HCT116 (cell line): Measurements from ENCODE around the gene GPALPP1.

ENCODE experiments used
- FOSL1 ChIP-seq: IDR thresholded peaks from 2 replicates; pipeline ENCODE4 v1.6.1; 2012; ENCODE audit warnings: low read depth
- POLR2AphosphoS5 ChIP-seq: IDR thresholded peaks from 2 replicates; pipeline ENCODE4 v1.6.1; 2011; ENCODE audit warnings: mild to moderate bottlenecking, low read depth, low read length, moderate library complexity
- TF ChIP-seq, protein P1 (sequence below), 3 experiments: fragments of 200-600 bp in 1 of 3; sonication (generic) in 1 of 3; IDR thresholded peaks in 2 of 3; conservative IDR thresholded peaks in 1 of 3; 2 replicates each; pipeline ENCODE4 v1.5.1; 2012 to 2017; ENCODE audit warnings: low read depth in 2 of 3, low read length in 2 of 3, antibody characterized with exemption in 1 of 3, borderline replicate concordance in 1 of 3, control low read depth in 1 of 3, mild to moderate bottlenecking in 1 of 3, mixed read lengths in 1 of 3, mixed run types in 1 of 3, moderate library complexity in 1 of 3; ENCODE audit not compliant: insufficient read depth in 1 of 3

DNA sequence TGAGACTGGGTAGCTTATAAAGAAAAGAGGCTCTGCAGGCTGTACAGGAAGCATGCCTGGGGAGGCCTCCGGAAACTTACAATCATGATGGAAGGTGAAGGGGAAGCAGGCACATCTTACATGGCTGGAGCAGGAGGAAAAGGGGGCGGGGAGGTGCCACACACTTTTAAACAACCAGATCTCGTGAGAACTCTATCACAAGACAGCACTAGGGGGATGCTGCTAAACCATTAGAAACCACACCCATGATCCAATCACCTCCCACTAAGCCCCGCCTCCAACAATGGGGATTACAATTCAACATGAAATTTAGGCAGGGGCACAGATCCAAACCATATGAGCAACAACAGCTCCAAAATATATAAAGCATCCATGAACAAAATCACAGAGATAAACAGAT lies 84.5 kb downstream of the GPALPP1 start:
- TF ChIP-seq, protein P1, sequence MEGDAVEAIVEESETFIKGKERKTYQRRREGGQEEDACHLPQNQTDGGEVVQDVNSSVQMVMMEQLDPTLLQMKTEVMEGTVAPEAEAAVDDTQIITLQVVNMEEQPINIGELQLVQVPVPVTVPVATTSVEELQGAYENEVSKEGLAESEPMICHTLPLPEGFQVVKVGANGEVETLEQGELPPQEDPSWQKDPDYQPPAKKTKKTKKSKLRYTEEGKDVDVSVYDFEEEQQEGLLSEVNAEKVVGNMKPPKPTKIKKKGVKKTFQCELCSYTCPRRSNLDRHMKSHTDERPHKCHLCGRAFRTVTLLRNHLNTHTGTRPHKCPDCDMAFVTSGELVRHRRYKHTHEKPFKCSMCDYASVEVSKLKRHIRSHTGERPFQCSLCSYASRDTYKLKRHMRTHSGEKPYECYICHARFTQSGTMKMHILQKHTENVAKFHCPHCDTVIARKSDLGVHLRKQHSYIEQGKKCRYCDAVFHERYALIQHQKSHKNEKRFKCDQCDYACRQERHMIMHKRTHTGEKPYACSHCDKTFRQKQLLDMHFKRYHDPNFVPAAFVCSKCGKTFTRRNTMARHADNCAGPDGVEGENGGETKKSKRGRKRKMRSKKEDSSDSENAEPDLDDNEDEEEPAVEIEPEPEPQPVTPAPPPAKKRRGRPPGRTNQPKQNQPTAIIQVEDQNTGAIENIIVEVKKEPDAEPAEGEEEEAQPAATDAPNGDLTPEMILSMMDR (IDR thresholded peaks at IDR 0.05 in 2 of 3, conservative IDR thresholded peaks at IDR 0.05 in 1 of 3; ENCODE audit: borderline replicate concordance in 1 of 3, insufficient read depth in 1 of 3, low read depth in 2 of 3, low read length in 2 of 3), result no peak
- TF ChIP-seq FOSL1 (no peak), POLR2AphosphoS5 (no peak)
